ENCODE measurements around the gene ZNF689. TPM values are rescaled to one million over a fixed set of nuclear protein-coding genes. Genes with fewer than 3 reads are reported as not detected.

ZNF689 gene
- total RNA-seq, 4 donors from 2014 or later: 7.8 to 11.7 (median 10.0) TPM

DNA sequence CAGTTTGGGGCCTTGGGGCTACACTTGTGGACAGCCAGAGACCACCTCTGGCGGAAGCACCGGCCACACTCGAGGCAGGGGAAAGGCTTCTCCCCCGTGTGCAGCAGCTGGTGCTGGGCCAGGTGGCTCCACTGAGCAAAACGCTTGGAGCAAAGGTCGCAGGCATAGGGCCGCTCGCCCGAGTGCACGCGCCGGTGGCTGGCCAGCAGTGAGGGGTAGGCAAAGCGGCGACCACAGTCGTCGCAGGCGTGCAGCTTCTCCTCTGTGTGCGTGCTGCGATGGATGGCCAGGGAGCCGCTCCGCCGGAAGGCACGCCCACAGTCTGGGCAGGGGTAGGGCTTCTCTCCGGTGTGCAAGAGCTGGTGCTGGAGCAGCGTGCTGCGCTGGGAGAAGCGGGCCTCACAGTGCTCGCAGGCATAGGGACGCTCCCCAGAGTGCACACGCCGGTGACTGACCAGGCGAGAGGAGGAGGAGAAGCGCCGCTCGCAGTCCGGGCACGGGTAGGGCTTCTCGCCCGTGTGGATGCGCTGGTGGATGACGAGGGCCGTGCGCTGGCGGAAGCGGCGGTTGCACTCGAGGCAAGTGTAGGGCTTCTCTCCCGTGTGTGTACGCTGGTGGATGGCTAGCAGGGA, 5.8 kb downstream of the ZNF689 start:
- WGBS, 2 donors: 92 to 94% methylated on average over 42 to 49 of the region's 49 CpGs
- no peak for TF ChIP-seq POLR2A (IDR thresholded peaks at IDR 0.05)
- no peak for TF ChIP-seq EP300 (IDR thresholded peaks at IDR 0.05)
- TF ChIP-seq CTCF (IDR thresholded peaks at IDR 0.05): no peak
- peaks cover 0 to 67% (median 13%) of the 10 kb centered on the region in 3 donors for H3K36me3 ChIP-seq

DNA sequence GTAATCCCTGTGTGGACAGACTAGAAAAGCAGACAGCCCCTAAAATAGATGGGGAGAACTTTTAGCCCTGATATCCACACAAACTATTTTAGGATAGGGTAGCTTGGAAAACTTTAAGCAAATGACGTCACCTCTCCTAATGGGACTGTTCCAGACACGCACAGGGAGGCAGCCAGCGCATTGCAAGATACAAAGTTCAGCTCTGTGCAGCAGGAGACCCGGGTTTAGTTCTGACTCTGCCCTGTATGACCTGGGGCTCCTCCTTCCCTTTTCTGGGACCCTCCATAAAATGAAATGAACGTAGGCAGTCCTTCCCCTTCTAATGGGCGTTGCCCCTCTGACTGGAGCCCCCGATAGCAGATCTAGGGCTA, 6.3 kb downstream of the ZNF689 start:
- Histone ChIP-seq H3K27me3 (no peaks in the 10 kb centered on the region), H3K27ac (no peak overlapping the region), H3K4me3 (no peak overlapping the region), H3K9me3 (no peaks in the 10 kb centered on the region), H3K36me3 (peaks cover 0 to 67% (median 13%) of the 10 kb centered on the region in 3 donors), H3K4me1 (peaks cover 0 to 12% (median 2%) of the 10 kb centered on the region in 4 donors)
- TF ChIP-seq CTCF (IDR thresholded peaks at IDR 0.05): no peak
- TF ChIP-seq POLR2A (IDR thresholded peaks at IDR 0.05): no peak
- TF ChIP-seq EP300 (IDR thresholded peaks at IDR 0.05): no peak
- no peak for DNase-seq (ENCODE audit: low spot score in 2 of 2)
- whole genome bisulfite sequencing, 2 donors: 78 to 87% methylated on average over 7 of the region's 7 CpGs

More for the DNA sequence above, 5.8 kb downstream of the ZNF689 start:
- H3K27me3 ChIP-seq: no peaks in the 10 kb centered on the region
- DNase-seq (ENCODE audit: low spot score in 2 of 2): no peak
- peaks cover 0 to 17% (median 4%) of the 10 kb centered on the region in 4 donors for H3K4me1 ChIP-seq
- no peak overlapping the region for H3K27ac ChIP-seq
- H3K4me3 ChIP-seq: no peak overlapping the region
- no peaks in the 10 kb centered on the region for H3K9me3 ChIP-seq

DNA sequence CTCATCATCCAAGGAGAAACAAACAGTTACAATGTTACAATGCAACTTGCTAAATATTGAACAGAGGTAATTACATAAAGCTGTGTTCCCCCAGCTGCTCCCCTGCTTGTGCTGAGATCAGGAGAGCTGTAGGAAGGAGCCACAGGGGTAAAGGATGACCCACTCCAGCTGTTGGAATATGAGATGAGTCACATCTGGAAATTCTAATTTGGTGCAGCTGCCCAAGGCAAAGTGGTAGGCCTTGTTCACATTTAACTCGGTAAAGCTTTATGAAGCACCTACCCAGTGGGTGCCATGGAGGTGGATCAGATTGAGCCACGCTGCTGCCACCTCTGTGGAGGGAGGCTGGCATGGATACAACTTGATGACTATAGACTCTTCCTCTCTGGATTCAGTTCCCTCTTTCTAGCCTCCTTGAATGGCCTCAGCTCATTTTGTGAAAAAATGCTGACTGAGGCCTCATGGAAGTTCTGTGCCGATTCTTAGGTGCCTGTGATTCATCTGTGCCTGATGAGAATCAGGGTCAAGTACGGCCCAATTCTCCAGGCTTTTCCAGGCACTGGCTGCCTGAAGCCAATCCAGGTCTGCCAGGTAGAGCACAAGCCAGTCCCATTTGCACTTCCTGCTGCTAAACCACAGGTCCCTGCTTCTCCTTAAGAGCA, 7.4 kb downstream of the ZNF689 start:
- DNase-seq (ENCODE audit: low spot score in 2 of 2): no peak
- TF ChIP-seq POLR2A (IDR thresholded peaks at IDR 0.05) (no peak), EP300 (IDR thresholded peaks at IDR 0.05) (peak in 1 of 2 donors; percentile 22)
- no peak overlapping the region for H3K27ac ChIP-seq
- no peak overlapping the region for H3K4me3 ChIP-seq
- peaks cover 0 to 4% (median under 1%) of the 10 kb centered on the region in 4 donors for H3K4me1 ChIP-seq
- H3K36me3 ChIP-seq: peaks cover 0 to 60% (median 13%) of the 10 kb centered on the region in 3 donors
- no peaks in the 10 kb centered on the region for H3K27me3 ChIP-seq
- no peaks in the 10 kb centered on the region for H3K9me3 ChIP-seq
- WGBS, 2 donors: 49 to 68% methylated on average over 4 of the region's 4 CpGs

DNA sequence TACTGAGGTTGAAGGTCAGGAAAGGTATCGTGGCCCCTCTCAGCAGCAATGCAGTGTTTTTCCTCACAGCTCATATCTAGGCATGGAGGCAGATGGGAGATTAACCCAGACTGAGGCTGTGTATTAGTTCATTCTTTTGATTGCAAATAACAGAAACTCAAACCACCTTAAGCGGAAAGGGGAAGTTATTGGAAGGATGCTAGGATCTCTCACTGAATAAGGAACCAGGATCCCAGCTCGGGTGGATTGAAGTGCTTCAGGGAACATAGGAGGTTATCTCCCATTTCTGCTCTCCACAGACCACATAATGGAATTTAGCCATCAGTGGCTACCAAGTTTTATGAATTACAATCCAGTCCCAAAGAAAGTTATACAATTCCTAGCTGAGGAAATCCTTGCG, 8.2 kb downstream of the ZNF689 start:
- 71 to 76% methylated on average over 4 of the region's 4 CpGs for WGBS, 2 donors
- DNase-seq (ENCODE audit: low spot score in 2 of 2): no peak
- H3K36me3 ChIP-seq: peaks cover 0 to 52% (median 13%) of the 10 kb centered on the region in 3 donors
- H3K9me3 ChIP-seq: no peaks in the 10 kb centered on the region
- no peak overlapping the region for H3K4me3 ChIP-seq
- peaks cover 0 to 4% (median 1%) of the 10 kb centered on the region in 4 donors for H3K4me1 ChIP-seq
- TF ChIP-seq POLR2A (IDR thresholded peaks at IDR 0.05) (no peak), CTCF (IDR thresholded peaks at IDR 0.05) (no peak), EP300 (IDR thresholded peaks at IDR 0.05) (no peak)
- H3K27ac ChIP-seq: no peak overlapping the region
- no peaks in the 10 kb centered on the region for H3K27me3 ChIP-seq

- Histone ChIP-seq H3K27ac (no peak overlapping the region), H3K4me1 (peaks cover 0 to 4% (median 1%) of the 10 kb centered on the region in 4 donors), H3K27me3 (no peaks in the 10 kb centered on the region), H3K4me3 (no peak overlapping the region), H3K9me3 (no peaks in the 10 kb centered on the region), H3K36me3 (peaks cover 0 to 41% (median 13%) of the 10 kb centered on the region in 3 donors)
- WGBS, 2 donors: 92 to 95% methylated on average over 2 of the region's 2 CpGs
- no peak for DNase-seq (ENCODE audit: low spot score in 2 of 2)
- TF ChIP-seq EP300 (IDR thresholded peaks at IDR 0.05) (no peak), POLR2A (IDR thresholded peaks at IDR 0.05) (no peak), CTCF (IDR thresholded peaks at IDR 0.05) (no peak)
Measured at GRCh38 chr16:30600929-30601328, 9.3 kb downstream of the ZNF689 start.

All from tibial nerve (tissue), 4 donors.